Measurements from ENCODE around the gene INSYN2B.
"Not testable (repeated sequence)": the region's sequence is repeated elsewhere in the genome, so short reads cannot be mapped to it uniquely, and the experiment has no call there.

The INSYN2B gene

GRCh38 chr5:169848792-169849191 is 131.5 kb downstream of the INSYN2B start:
- DNase-seq (ENCODE audit: low read depth): no peak

GRCh38 chr5:169848271-169848670 is 132.0 kb downstream of the INSYN2B start:
- no peak for DNase-seq (ENCODE audit: low read depth)

- DNase-seq (ENCODE audit: low read depth): no peak
Observed at GRCh38 chr5:169847519-169847918, 132.8 kb downstream of the INSYN2B start.

GRCh38 chr5:169842699-169843098 is 137.6 kb downstream of the INSYN2B start:
- no peak for DNase-seq (ENCODE audit: low read depth)

- DNase-seq (ENCODE audit: low read depth): no peak
Observed at GRCh38 chr5:169840405-169840804, 139.9 kb downstream of the INSYN2B start.

GRCh38 chr5:169838688-169839087 is 141.6 kb downstream of the INSYN2B start:
- DNase-seq (ENCODE audit: low read depth): no peak

GRCh38 chr5:169837686-169838085 is 142.6 kb downstream of the INSYN2B start:
- DNase-seq (ENCODE audit: low read depth): no peak

GRCh38 chr5:169836835-169837536 is 143.3 kb downstream of the INSYN2B start:
- no peak for DNase-seq (ENCODE audit: low read depth)

GRCh38 chr5:169834540-169834939 is 145.8 kb downstream of the INSYN2B start:
- not testable (repeated sequence) for DNase-seq (ENCODE audit: low read depth)

- DNase-seq (ENCODE audit: low read depth): not testable (repeated sequence)
Observed at GRCh38 chr5:169833681-169834292, 146.5 kb downstream of the INSYN2B start.

GRCh38 chr5:169832845-169833244 is 147.4 kb downstream of the INSYN2B start:
- DNase-seq (ENCODE audit: low read depth): no peak

GRCh38 chr5:169832304-169832703 is 148.0 kb downstream of the INSYN2B start:
- no peak for DNase-seq (ENCODE audit: low read depth)

GRCh38 chr5:169831331-169831730 is 149.0 kb downstream of the INSYN2B start:
- no peak for DNase-seq (ENCODE audit: low read depth)

- no peak for DNase-seq (ENCODE audit: low read depth)
Observed at GRCh38 chr5:169828385-169828784, 151.9 kb downstream of the INSYN2B start.

GRCh38 chr5:169827769-169828168 is 152.5 kb downstream of the INSYN2B start:
- no peak for DNase-seq (ENCODE audit: low read depth)

- DNase-seq (ENCODE audit: low read depth): no peak
Observed at GRCh38 chr5:169826618-169827017, 153.7 kb downstream of the INSYN2B start.

- no peak for DNase-seq (ENCODE audit: low read depth)
Observed at GRCh38 chr5:169817031-169817430, 163.3 kb downstream of the INSYN2B start.

- no peak for DNase-seq (ENCODE audit: low read depth)
Observed at GRCh38 chr5:169814522-169814921, 165.8 kb downstream of the INSYN2B start.
